GM13977 (cell line): ENCODE measurements around the gene MRPS6.

Experiments used
- DNase-seq: peaks from one replicate; pipeline ENCODE4 v3.0.0; 2012; ENCODE audit warnings: low spot score
- in situ Hi-C: fragments of 300-500 bp; cut with MboI; formaldehyde crosslinking; loops from one replicate; pipeline ENCODE4 v1.12.0; 2022; ENCODE audit warnings: low sequenced_read_pairs, low pct_unique_long_range_greater_than_20kb, mixed read lengths, inconsistent platforms; ENCODE audit not compliant: unreplicated experiment
- TF ChIP-seq, protein P1 (sequence below): IDR thresholded peaks from 2 replicates; pipeline ENCODE4 v1.5.1; 2012; ENCODE audit warnings: mild to moderate bottlenecking, control low read depth; ENCODE audit not compliant: insufficient read depth; ENCODE audit errors: extremely low read depth, missing control alignments

The MRPS6 gene

DNA sequence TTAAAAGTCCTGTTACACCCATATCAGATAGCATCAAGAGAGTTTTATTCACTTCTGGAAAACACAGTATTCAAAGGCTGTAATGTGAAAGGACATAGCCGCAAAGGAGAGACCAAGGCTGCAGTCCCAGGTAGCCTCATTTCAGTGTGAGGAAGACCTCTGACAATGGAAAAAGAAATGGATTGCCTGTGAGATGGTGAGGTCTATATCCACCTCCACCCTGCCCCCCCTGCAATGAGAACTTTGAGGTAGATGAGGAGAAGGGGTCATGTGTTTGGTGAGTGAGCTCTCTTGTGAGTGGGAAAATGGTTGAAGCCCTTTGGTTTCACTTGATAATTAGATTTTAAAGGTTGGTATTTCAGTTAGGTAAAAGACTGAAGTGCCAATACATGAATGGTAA, 3.5 kb downstream of the MRPS6 start:
- no peak for DNase-seq
- TF ChIP-seq, protein P1, sequence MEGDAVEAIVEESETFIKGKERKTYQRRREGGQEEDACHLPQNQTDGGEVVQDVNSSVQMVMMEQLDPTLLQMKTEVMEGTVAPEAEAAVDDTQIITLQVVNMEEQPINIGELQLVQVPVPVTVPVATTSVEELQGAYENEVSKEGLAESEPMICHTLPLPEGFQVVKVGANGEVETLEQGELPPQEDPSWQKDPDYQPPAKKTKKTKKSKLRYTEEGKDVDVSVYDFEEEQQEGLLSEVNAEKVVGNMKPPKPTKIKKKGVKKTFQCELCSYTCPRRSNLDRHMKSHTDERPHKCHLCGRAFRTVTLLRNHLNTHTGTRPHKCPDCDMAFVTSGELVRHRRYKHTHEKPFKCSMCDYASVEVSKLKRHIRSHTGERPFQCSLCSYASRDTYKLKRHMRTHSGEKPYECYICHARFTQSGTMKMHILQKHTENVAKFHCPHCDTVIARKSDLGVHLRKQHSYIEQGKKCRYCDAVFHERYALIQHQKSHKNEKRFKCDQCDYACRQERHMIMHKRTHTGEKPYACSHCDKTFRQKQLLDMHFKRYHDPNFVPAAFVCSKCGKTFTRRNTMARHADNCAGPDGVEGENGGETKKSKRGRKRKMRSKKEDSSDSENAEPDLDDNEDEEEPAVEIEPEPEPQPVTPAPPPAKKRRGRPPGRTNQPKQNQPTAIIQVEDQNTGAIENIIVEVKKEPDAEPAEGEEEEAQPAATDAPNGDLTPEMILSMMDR = no peak
- in situ Hi-C loops = no loop called here

- in situ Hi-C loops = no loop called here
- TF ChIP-seq, protein P1 = no peak
- DNase-seq = no peak
These were observed 4.5 kb downstream of the MRPS6 start for GRCh38 chr21:34077888-34078287.

GRCh38 chr21:34078915-34079314, 5.5 kb downstream of the MRPS6 start:
- TF ChIP-seq, protein P1 = no peak

GRCh38 chr21:34080710-34081109, 7.3 kb downstream of the MRPS6 start:
- in situ Hi-C loops = no loop called here
- no peak for DNase-seq
- TF ChIP-seq, protein P1 = no peak

More at GRCh38 chr21:34078915-34079314, 5.5 kb downstream of the MRPS6 start:
- no peak for DNase-seq
- in situ Hi-C loops = no loop called here

DNA sequence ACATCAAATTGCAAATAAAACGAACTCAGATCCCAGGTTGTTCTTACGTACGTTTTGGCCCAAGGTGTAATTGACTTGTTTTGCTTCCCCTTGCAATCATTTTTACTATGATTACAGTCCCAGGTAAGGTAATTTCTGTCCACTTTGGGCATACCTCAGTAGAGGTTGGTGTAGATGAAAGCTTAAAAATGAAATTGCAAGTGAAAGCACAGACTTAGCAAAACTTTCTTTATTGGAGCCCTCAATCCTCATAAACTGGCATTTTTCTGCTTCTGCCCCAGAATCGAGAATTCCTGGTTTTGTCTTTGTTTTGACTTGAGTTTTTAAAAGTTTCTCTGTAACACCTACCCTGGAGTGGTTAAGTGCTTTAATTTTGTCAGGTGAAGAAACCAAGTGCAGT, 9.4 kb downstream of the MRPS6 start:
- TF ChIP-seq, protein P1 = no peak
- in situ Hi-C loops = no loop called here
- no peak for DNase-seq

DNA sequence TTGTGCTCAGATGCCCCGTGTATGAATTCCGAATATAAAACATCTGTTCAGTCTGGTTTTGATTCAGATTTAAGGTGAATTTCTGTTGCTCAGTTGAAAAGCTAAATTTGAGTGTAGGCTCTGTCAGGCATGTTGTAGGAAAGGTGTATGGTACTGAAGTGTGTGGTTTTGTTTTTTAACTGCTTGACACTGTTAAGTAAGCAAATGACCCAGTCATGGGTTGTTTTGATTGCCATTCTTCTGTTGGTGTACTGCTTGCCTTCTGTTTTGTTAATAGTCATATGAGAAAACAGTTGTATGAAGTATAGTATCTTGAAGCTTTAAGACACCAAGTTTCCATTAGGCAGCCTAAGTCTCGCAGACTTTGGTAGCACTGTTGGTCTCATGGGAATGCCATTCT, 10.0 kb downstream of the MRPS6 start:
- TF ChIP-seq, protein P1 = no peak
- in situ Hi-C loops = no loop called here
- DNase-seq = no peak

GRCh38 chr21:34085129-34085528, 11.8 kb downstream of the MRPS6 start:
- in situ Hi-C loops = no loop called here
- no peak for DNase-seq
- TF ChIP-seq, protein P1 = no peak
